Epithelial cell of esophagus (primary cell): ENCODE results near the gene PRMT2.

ENCODE experiments used
- DNase-seq: peaks from one replicate; pipeline ENCODE4 v3.0.0; 2010; ENCODE audit warnings: low read depth
- H3K4me3 ChIP-seq: 2 replicates; pipeline ENCODE4 v1.5.1; 2011; ENCODE audit warnings: mild to moderate bottlenecking, low read length, control low read depth
- CTCF ChIP-seq: IDR thresholded peaks from 2 replicates; pipeline ENCODE4 v1.5.1; 2011; ENCODE audit warnings: low read depth, mild to moderate bottlenecking, low read length, control low read depth, inconsistent platforms; ENCODE audit not compliant: insufficient read depth; ENCODE audit errors: missing control alignments

Gene PRMT2

GRCh38 chr21:46650476-46651098 lies 15.1 kb downstream of the PRMT2 start:
- no peak for TF ChIP-seq CTCF
- no peak for DNase-seq
- H3K4me3 ChIP-seq: no peak overlapping the region

DNA sequence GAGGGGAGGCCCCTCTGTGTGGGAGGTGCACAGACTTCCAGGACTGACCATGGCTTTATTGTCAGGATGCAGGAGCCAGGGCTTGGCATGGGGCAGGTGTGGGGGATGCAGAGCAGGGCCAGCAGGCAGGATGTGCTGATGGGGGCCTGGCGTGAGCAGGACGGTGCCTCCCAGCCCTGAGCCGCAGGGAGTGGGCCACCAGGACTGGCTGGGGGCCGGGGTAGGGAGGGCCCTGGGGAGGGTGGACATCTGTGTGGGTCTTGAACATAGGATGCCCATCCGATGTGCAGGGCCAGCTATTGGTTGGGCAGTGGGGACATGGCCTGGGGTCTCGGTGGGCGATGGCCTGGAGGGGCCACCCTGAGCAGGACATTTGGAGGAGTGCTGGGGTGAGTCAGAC lies 15.6 kb downstream of the PRMT2 start:
- no peak overlapping the region for H3K4me3 ChIP-seq
- TF ChIP-seq CTCF: no peak
- no peak for DNase-seq

GRCh38 chr21:46655230-46655629 lies 19.8 kb downstream of the PRMT2 start:
- DNase-seq: no peak
- no peak overlapping the region for H3K4me3 ChIP-seq
- no peak for TF ChIP-seq CTCF

DNA sequence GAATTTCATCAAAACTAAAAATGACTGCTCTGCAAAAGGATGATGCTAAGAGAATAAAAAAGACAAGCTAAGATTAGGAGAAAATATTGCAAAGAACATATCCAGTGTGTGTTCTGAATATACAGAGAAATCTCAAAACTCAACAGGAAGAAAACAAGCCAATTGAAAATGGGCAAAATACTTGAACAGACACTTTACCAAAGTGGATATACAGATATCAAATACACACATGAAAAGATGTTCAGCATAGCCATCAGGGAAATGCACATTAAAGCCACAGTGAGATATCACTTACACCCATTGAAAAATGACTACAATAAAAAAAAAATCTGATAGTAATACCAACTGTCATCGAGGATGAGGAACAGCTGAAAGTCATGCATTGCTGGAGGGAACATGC lies 21.3 kb downstream of the PRMT2 start:
- no peak for DNase-seq
- no peak overlapping the region for H3K4me3 ChIP-seq
- no peak for TF ChIP-seq CTCF

- H3K4me3 ChIP-seq: no peak overlapping the region
- no peak for DNase-seq
- no peak for TF ChIP-seq CTCF
These were observed 25.0 kb downstream of the PRMT2 start for GRCh38 chr21:46660505-46660904.

GRCh38 chr21:46661211-46661625 lies 25.7 kb downstream of the PRMT2 start:
- no peak overlapping the region for H3K4me3 ChIP-seq
- DNase-seq: peak; percentile 69
- peak; percentile 65 for TF ChIP-seq CTCF

DNA sequence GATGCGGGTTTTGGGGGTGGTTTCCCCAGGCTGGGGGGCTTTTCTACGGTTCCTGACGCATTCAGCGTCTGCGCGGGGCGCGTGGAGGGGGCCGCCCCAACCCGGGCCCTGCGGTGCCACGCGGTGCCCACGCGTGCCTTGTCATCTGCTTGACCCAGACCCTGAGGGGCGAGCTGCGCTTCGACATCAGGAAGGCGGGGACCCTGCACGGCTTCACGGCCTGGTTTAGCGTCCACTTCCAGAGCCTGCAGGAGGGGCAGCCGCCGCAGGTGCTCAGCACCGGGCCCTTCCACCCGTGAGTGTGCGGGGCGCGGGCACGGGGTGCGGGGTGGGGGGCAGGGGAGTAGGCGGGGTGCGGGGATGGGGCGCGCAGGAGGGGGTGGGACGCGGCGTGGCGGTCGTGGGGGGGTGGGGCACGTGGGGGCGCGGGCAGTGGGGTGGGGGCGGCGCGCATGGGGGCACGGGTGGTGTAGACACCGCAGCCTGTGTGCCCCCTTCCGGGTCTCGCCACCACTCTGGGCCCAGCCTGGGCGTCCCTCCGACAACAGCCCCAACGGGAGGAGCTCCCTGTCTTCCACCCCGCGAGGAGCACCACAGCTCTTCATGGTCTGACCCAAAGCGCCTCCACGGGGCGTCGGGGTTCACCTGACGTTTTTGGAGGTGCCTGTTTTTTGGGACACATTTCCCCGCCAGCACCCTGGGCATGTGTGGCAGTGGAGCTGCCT lies 26.3 kb downstream of the PRMT2 start:
- TF ChIP-seq CTCF: no peak
- no peak for DNase-seq
- H3K4me3 ChIP-seq: no peak overlapping the region
